OCI-M2 (cell line): ENCODE data around the gene OVOL1.
"Not testable (repeated sequence)": the region's sequence is repeated elsewhere in the genome, so short reads cannot be mapped to it uniquely, and the experiment has no call there.

Source experiments
- DNase-seq: peaks from one replicate; lab custom pipeline; 2025; ENCODE audit not compliant: unreplicated experiment; lab: John Stamatoyannopoulos, UW

The OVOL1 gene

DNA sequence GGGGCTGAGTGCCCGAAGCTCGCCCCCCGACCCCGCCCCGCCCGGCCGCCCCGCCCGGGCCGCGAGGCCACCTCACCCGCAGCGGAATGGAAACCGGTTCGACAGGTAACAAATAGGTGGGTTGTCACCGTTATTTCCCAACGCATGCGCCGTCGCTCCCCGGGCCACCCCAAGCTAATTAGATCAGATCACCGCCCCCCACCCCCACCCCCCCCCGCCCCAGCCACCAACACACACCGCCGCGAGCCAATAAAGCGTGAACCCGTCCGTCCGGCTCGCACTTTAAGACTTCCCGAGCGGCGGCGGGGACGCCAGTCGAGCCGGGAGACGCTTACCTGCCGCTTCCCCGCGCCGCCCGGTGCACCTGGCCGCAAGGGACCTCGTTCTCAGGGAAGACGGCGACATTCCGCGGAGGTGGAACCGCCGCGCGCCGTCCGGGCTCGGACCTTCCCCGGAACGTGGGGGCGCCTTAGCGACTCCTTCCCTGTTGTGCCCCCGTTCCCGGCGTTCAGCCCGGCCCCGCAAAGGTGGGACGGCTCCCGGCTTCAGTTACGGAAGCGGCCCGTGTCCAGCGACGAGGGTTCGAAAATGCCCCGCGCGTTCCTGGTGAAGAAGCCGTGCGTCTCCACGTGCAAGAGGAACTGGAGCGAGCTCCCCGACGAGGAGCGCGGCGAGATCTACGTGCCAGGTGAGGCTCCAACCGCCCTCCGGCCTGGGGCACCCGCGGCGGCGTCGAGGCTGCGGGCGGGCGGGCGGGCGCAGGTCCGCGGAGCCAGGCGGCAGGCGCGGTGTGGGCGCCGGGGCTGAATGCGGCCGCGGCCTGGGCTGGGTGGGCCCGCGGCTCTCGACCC is at the start of gene OVOL1:
Gene OVOL1 (plus strand): TSS at position 278 of the 851 bp plus-strand sequence. CDS start 311 bp downstream, at position 589.
- no peak for DNase-seq

- no peak for DNase-seq
These were observed 47.8 kb upstream of the OVOL1 start for GRCh38 chr11:65739022-65739421.

GRCh38 chr11:65741185-65741584 is 45.7 kb upstream of the OVOL1 start:
- DNase-seq = no peak

- no peak for DNase-seq
These were observed 44.5 kb upstream of the OVOL1 start for GRCh38 chr11:65742353-65742752.

- DNase-seq = no peak
These were observed 43.2 kb upstream of the OVOL1 start for GRCh38 chr11:65743681-65744025.

DNA sequence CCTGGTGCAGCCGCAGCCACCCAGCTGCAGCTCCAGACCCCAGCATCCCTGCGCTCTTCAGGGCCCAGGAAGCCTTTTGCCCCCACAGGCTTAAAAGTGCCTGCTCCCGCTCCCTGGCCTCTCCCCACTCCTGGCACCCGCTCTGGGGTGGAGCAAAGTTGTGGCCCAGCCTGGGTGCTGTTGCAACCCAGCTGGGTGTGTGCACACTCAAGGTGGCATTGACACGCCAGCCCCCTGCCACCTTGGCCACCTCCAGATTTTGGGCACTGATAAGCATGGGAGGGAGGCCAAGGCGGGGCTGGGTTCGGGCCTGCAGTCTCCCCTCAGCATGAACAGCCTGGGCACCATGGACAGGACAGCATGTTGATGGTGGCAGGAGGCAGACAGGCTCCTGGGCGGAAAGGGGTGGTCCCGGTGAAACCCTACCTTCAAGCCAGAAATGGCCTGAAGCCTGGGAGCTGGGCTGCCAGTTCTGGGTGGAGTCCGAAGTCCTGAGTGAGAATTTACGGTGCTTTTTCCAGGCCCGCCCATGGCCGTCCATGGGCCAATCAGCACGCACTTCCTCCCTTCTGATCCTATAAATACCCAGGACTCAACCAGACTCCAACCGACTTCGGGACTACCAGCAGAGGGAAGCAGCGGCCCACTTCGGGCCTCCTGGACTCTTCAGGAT is 42.7 kb upstream of the OVOL1 start:
- no peak for DNase-seq

DNA sequence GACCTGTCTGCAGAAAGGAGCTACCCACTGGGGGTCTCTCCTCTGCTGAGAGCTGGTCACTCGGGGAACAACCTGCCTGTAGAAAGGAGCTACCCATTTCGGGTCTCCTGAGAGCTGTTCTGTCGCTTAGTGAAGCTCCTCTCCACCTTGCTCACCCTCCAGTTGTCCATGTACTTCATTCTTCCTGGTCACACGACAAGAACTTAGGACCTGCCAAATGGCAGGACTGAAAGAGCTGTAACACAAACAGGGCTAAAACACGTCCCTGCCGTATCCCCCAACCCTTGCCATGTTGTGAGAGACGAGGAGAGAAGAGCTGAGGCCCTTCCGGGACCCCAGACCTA is 42.2 kb upstream of the OVOL1 start:
- no peak for DNase-seq

GRCh38 chr11:65745049-65745448 is 41.8 kb upstream of the OVOL1 start:
- DNase-seq = no peak

GRCh38 chr11:65762169-65762568 is 24.7 kb upstream of the OVOL1 start:
- not testable (repeated sequence) for DNase-seq

DNA sequence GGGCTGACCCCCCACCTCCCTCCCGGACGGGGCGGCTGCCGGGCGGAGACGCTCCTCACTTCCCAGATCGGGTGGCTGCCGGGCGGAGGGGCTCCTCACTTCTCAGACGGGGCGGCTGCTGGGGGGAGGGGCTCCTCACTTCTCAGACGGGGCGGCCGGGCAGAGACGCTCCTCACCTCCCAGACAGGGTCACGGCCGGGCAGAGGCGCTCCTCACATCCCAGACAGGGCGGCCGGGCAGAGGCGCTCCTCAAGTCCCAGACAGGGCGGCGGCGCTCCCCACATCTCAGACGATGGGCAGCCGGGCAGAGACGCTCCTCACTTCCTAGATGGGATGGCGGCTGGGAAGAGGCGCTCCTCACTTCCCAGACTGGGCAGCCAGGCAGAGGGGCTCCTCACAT is 24.0 kb upstream of the OVOL1 start:
- DNase-seq = not testable (repeated sequence)

- no peak for DNase-seq
These were observed 22.4 kb upstream of the OVOL1 start for GRCh38 chr11:65764434-65764833.

- no peak for DNase-seq
These were observed 20.3 kb upstream of the OVOL1 start for GRCh38 chr11:65766535-65766934.

DNA sequence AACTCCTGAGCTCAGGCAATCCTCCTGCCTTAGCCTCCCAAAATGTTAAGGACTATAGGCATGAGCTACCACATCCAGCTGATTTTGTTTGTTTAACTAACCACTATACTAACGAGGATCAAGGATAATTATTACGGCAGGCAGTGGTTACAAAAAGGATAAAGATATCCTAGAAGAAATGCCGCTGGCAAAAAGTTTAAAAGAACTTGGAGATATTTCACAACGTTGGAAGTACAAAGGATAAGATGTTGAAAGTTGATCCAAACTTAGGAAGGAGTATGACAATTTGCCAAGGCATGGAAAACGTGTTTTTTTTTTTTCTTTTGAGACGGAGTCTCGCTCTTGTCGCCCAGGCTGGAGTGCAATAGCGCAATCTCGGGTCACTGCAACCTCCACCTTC is 19.5 kb upstream of the OVOL1 start:
- no peak for DNase-seq

DNA sequence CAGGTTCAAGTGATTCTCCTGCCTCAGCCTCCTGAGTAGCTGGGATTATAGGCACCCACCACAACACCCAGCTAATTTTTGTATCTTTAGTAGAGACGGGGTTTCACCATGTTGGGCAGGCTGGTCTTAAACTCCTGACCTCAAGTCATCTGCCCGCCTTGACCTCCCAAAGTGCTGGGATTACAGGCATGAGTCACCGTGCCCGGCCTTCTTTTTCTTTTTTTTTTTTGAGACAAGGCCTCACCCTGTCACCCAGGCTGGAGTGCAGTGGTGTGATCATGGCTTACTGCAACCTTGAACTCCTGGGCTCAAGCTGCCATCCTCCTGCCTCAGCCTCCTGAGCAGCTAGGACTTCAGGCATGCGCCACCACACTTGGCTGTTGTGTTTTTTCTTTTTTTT is 19.1 kb upstream of the OVOL1 start:
- not testable (repeated sequence) for DNase-seq

GRCh38 chr11:65770951-65771567 is 15.8 kb upstream of the OVOL1 start:
- DNase-seq = no peak

DNA sequence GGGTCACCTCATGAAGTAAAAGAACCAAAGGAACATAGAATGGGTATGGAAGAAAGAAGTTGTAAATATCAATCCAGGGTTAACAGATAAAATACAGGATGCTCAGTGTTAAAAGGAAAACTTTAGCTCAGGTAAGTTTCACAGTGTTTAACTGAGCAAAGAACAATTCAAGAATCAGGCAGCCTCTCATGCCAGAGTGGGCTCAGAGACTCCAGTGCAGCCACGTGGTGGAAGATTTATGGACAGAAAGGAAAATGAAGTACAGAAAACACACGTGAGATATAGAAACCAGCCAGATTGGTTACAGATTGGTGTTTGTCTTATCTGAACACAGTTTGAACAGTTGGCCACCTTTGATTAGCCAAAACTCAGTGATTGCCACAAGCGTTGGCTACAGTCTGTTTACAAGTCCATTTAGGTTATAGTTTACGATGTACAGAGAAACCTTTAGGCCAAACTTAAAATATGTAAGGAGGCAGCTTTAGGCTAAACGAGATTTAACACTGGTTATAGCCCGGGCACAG is 15.2 kb upstream of the OVOL1 start:
- DNase-seq = no peak

GRCh38 chr11:65773784-65774411 is 13.0 kb upstream of the OVOL1 start:
- DNase-seq = no peak

DNA sequence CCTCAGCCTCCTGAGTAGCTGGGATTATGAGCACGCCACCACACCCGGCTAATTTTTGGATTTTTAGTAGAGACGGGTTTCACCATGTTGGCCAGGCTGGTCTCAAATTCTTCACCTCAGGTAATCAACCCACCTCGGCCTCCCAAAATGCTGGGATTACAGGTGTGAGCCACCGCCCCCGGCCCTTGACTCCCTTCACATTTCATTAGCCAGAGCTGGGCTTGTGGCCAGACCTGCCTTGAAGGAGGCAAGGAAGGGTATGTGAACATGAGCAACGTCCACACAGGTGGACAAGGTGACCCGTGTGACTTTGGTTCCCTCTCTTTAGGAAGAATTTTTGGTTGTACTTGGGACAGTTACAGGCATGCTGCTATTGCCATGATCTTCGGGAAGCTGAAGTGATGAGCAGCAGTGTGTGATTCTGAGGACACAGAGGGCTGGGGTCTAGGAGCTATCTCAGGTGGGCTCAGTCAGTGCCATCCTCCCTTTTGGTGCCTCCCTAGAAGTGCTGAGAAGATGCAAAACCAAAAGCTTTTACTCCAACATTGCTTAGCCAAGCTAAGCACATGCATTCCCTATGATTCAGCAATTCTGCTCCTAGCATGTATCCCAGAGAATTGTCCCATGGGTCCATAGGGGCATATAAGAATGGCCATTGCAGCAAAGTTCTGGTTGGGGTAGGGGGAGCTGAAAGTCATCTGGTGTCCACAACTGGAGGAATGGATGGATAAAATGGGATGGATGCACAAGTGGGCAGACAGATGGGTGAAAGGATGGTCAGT is 12.1 kb upstream of the OVOL1 start:
- DNase-seq = no peak

DNA sequence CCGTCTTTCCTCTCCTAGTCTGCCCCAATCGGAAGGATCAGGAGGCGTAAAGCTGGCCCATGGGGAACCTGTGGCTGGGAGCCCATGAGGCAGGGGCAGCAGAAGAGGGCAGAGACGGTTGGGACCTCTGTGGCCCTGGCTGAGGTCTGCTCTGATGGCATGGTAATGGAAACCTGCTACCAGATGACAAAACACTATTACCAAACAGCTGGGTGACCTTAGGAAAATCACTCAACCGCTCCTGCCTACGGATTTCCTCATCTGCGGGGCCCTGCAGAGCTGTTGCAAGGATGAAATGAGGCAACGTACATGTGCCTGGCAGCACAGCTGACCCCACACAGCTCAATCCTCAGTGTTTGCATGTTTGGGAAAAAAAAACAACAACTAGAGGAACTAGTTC is 10.7 kb upstream of the OVOL1 start:
- no peak for DNase-seq

DNA sequence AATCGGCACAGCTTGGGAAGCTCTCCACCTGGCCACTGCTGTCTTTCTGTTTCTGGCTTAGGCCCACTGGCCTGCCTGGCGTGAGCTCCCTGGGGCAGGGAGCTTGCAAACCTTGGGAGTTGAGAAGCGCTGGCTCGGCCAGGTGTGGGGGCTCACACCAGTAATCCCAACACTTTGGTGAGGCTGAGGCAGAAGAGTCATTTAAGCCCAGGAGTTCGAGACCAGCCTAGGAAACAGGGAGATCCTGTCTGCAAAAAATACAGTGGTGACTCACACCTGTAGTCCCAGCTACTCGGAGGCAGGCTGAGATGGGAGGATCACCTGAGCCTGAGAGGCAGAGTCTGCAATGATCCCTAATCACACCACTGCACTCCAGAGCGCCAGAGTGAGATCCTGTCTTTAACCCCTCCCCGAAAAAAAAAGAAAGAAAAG is 10.1 kb upstream of the OVOL1 start:
- no peak for DNase-seq

GRCh38 chr11:65777241-65777640 is 9.6 kb upstream of the OVOL1 start:
- no peak for DNase-seq
